ENCODE measurements around the gene SLC25A34. TPM values are rescaled to one million over a fixed set of nuclear protein-coding genes. Genes with fewer than 3 reads are reported as not detected.

SLC25A34 gene
- 1 to 10 TPM; 1.9 to 2.1 TPM for total RNA-seq

GRCh38 chr1:15736038-15736891, at the start of gene SLC25A34:
SLC25A34 (plus strand) TSS chr1:15736258; CDS start chr1:15736486, 228 bp downstream.

GRCh38 chr1:15742339-15742801, 6.3 kb downstream of the SLC25A34 start, which contains the start of gene TMEM82:
TMEM82 (plus strand) TSS chr1:15742499; CDS start chr1:15742560, 61 bp downstream.

DNA sequence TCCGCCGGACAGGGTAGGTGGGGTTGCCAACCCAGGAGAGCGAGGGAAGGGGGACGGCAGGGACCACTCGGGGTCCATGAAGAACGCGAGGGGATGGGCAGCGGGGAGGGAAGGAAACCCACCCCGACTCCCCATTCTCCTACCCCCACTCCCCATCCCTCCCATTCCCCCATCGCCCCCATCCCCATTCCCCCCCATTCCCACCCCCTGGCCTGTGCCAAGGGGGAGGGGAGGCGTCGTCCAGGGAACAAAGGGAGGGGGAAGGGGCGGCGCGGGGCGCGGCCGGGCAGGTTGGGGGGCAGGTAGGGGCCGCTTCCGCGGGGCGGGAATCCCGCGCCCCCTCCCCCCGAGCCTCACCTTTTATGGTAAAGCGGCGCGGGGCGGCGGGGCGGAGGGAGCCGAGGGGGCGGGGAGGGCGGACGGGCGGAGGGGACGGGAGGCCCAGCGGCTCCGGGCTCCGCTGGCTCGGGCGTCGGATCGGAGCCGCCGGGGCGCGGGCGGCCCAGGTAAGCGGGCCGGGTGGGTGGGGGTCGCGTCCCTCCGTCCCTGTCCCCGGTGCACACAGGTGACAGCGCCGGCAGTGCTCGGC, 22.4 kb downstream of the SLC25A34 start, which contains the start of gene FBLIM1:
FBLIM1 (plus strand) TSS at position 453 of the 589 bp plus-strand sequence. CDS start 6,189 bp downstream, outside the sequence.

Other genes starting within 250 kb of the SLC25A34 start
- gene CASP9, start 212.0 kb upstream of the SLC25A34 start, total RNA-seq = 10 to 100 TPM; 18.6 to 19.0 TPM
- 10 to 100 TPM; 13.4 to 18.8 TPM for gene DNAJC16, start 209.4 kb upstream of the SLC25A34 start, total RNA-seq
- gene AGMAT, start 151.2 kb upstream of the SLC25A34 start, total RNA-seq = 10 to 100 TPM; 15.7 to 15.9 TPM
- 10 to 100 TPM; 31.8 to 36.5 TPM for gene DDI2, start 118.8 kb upstream of the SLC25A34 start, total RNA-seq
- gene PLEKHM2, start 51.9 kb upstream of the SLC25A34 start, total RNA-seq = 10 to 100 TPM; 53.3 to 55.8 TPM
- not detected for gene TMEM82, start 6.2 kb downstream of the SLC25A34 start, total RNA-seq
- not detected for gene FBLIM1, start 22.5 kb downstream of the SLC25A34 start, total RNA-seq
- gene UQCRHL, start 71.4 kb downstream of the SLC25A34 start, total RNA-seq = 1 to 10 TPM; 1.1 to 1.6 TPM
- gene SPEN, start 111.4 kb downstream of the SLC25A34 start, total RNA-seq = 10 to 100 TPM; 57.1 to 63.7 TPM
- 10 to 100 TPM; 35.1 to 36.0 TPM for gene ZBTB17, start 239.8 kb downstream of the SLC25A34 start, total RNA-seq

All from activated naive CD4-positive, alpha-beta T cell treated with anti-CD3 and anti-CD28 coated beads, Interleukin-2, amount 10 ng/mL, durations not matched to agents 5 hours and 36 hours (primary cell).